H1 (cell line): ENCODE measurements around the gene DCAF15. TPM values are rescaled to one million over a fixed set of nuclear protein-coding genes. Genes with fewer than 3 reads are reported as not detected.

Experiments
- CTCF ChIA-PET: fragments of 300-600 bp; sonication (Branson Sonifier 250); formaldehyde crosslinking; loops from one replicate; lab custom pipeline; 2021; ENCODE audit not compliant: partially characterized antibody; lab: Charles Lee
- POLR2A ChIA-PET: fragments of 300-600 bp; sonication (Branson Sonifier 250); formaldehyde crosslinking; loops from one replicate; lab custom pipeline; 2021; ENCODE audit warnings: inconsistent platforms; ENCODE audit not compliant: partially characterized antibody; lab: Charles Lee
- DNase-seq, 2 experiments: peaks; one replicate each; pipeline versions ENCODE4 v3.0.0 to v3.0.0-alpha.2; 2010 to 2022; ENCODE audit warnings: low spot score in 2 of 2, low read depth in 1 of 2, mixed read lengths in 1 of 2
- FAIRE-seq: peaks from 2 replicates; lab custom pipeline; 2011; peaks lifted over from hg19 to GRCh38; lab: Jason Lieb, UNC
- H2AFZ ChIP-seq: 2 replicates; pipeline ENCODE4 v1.8.1; 2012; ENCODE audit warnings: low read length, inconsistent platforms
- H2AK5ac ChIP-seq: 2 replicates; pipeline ENCODE4 v1.6.1; 2013; ENCODE audit warnings: low read depth, low read length
- H2BK120ac ChIP-seq: replicated peaks from 2 replicates; pipeline ENCODE3; 2013; ENCODE audit warnings: low read depth, low read length, inconsistent platforms
- H2BK12ac ChIP-seq: 2 replicates; pipeline ENCODE4 v1.6.1; 2013; ENCODE audit warnings: low read depth, low read length
- H2BK15ac ChIP-seq: 2 replicates; pipeline ENCODE4 v1.6.1; 2013; ENCODE audit warnings: low read length
- H2BK20ac ChIP-seq: 2 replicates; pipeline ENCODE4 v1.6.1; 2013; ENCODE audit warnings: low read length
- H2BK5ac ChIP-seq: 2 replicates; pipeline ENCODE4 v1.6.1; 2013; ENCODE audit warnings: low read depth, low read length
- H3K14ac ChIP-seq: 2 replicates; pipeline ENCODE4 v1.6.1; 2013; ENCODE audit warnings: inconsistent platforms; ENCODE audit not compliant: insufficient read length
- H3K18ac ChIP-seq: 2 replicates; pipeline ENCODE4 v1.6.1; 2013; ENCODE audit warnings: low read length; ENCODE audit errors: extremely low read depth
- H3K23ac ChIP-seq: 2 replicates; pipeline ENCODE4 v1.6.1; 2013; ENCODE audit warnings: inconsistent platforms; ENCODE audit not compliant: insufficient read length
- H3K23me2 ChIP-seq: 2 replicates; pipeline ENCODE4 v1.6.1; 2013; ENCODE audit warnings: low read depth, low read length
- H3K27ac ChIP-seq: 2 replicates; pipeline ENCODE4 v1.6.1; 2011; ENCODE audit warnings: low read depth, low read length, inconsistent platforms
- H3K27me3 ChIP-seq, 4 experiments: replicated peaks in 1 of 4; 1 replicate in 1 of 4; 2 replicates in 3 of 4; pipeline versions ENCODE4 v1.6.1 to v1.8.1; 2011 to 2013; ENCODE audit warnings: low read length in 3 of 4, mild to moderate bottlenecking in 3 of 4, inconsistent platforms in 2 of 4, mixed read lengths in 2 of 4, moderate library complexity in 1 of 4; ENCODE audit not compliant: control insufficient read depth in 3 of 4, insufficient read depth in 3 of 4; ENCODE audit errors: extremely low read depth in 1 of 4
- H3K36me3 ChIP-seq, 4 experiments: 2 replicates each; pipeline versions ENCODE4 v1.6.1 to v1.8.1; 2011 to 2013; ENCODE audit warnings: mild to moderate bottlenecking in 4 of 4, low read length in 3 of 4, moderate library complexity in 2 of 4, control low read depth in 1 of 4, inconsistent platforms in 1 of 4; ENCODE audit not compliant: insufficient read depth in 4 of 4, control insufficient read depth in 2 of 4
- H3K4ac ChIP-seq: replicated peaks from 2 replicates; pipeline ENCODE3; 2013; ENCODE audit warnings: low read length, low read depth, mixed read lengths, inconsistent platforms; ENCODE audit not compliant: insufficient read length
- H3K4me1 ChIP-seq, 4 experiments: replicated peaks in 1 of 4; 1 replicate in 1 of 4; 2 replicates in 3 of 4; pipeline versions ENCODE4 v1.6.1 to v1.8.1; 2011 to 2013; ENCODE audit warnings: low read length in 3 of 4, inconsistent platforms in 2 of 4, mixed read lengths in 1 of 4; ENCODE audit not compliant: insufficient read depth in 4 of 4, control insufficient read depth in 3 of 4
- H3K4me2 ChIP-seq, 2 experiments: 2 replicates each; pipeline versions ENCODE4 v1.6.1 to v1.8.1; 2011 to 2013; ENCODE audit warnings: low read depth in 2 of 2, low read length in 2 of 2, control low read depth in 1 of 2, inconsistent platforms in 1 of 2, mild to moderate bottlenecking in 1 of 2; ENCODE audit not compliant: insufficient read depth in 1 of 2
- H3K4me3 ChIP-seq, 4 experiments: fragments of 200-600, 300-600 bp in 1 of 4; sonication (generic), shearing (Covaris generic), sonication (Bioruptor Twin) in 1 of 4; 2 replicates each; pipeline versions ENCODE4 v1.5.1 to v1.8.1; 2011 to 2016; ENCODE audit warnings: low read length in 4 of 4, low read depth in 3 of 4, control low read depth in 2 of 4, inconsistent platforms in 2 of 4, mild to moderate bottlenecking in 2 of 4, mixed read lengths in 1 of 4, moderate library complexity in 1 of 4; ENCODE audit not compliant: insufficient read depth in 2 of 4; ENCODE audit errors: extremely low read depth in 1 of 4
- H3K56ac ChIP-seq: replicated peaks from 2 replicates; pipeline ENCODE3; 2013; ENCODE audit warnings: low read depth, mild to moderate bottlenecking, mixed read lengths, low read length, inconsistent platforms; ENCODE audit not compliant: insufficient read length
- H3K79me1 ChIP-seq: 2 replicates; pipeline ENCODE4 v1.6.1; 2013; ENCODE audit warnings: low read depth, low read length, control low read depth
- H3K79me2 ChIP-seq, 2 experiments: 2 replicates each; pipeline versions ENCODE4 v1.6.1 to v1.8.1; 2012 to 2013; ENCODE audit warnings: low read length in 2 of 2, mild to moderate bottlenecking in 2 of 2, inconsistent platforms in 1 of 2; ENCODE audit not compliant: insufficient read depth in 2 of 2, control insufficient read depth in 1 of 2
- H3K9ac ChIP-seq, 4 experiments: replicated peaks in 1 of 4; 1 replicate in 1 of 4; 2 replicates in 3 of 4; pipeline versions ENCODE4 v1.6.1 to v1.8.1; 2011 to 2013; ENCODE audit warnings: low read depth in 3 of 4, low read length in 3 of 4, control low read depth in 2 of 4, mild to moderate bottlenecking in 2 of 4, moderate library complexity in 2 of 4, inconsistent platforms in 1 of 4; ENCODE audit errors: extremely low read depth in 1 of 4
- H3K9me3 ChIP-seq, 2 experiments: 2 replicates each; pipeline versions ENCODE4 v1.6.1 to v1.8.1; 2012 to 2013; ENCODE audit warnings: mild to moderate bottlenecking in 2 of 2, moderate library complexity in 2 of 2, control low read depth in 1 of 2, inconsistent platforms in 1 of 2, low read depth in 1 of 2, low read length in 1 of 2, mixed read lengths in 1 of 2; ENCODE audit not compliant: insufficient read depth in 2 of 2
- H4K20me1 ChIP-seq, 2 experiments: replicated peaks in 1 of 2; 2 replicates each; pipeline versions ENCODE3 to v1.8.1; 2011 to 2013; ENCODE audit warnings: inconsistent platforms in 2 of 2, low read length in 2 of 2, mild to moderate bottlenecking in 1 of 2; ENCODE audit not compliant: insufficient read depth in 2 of 2, control insufficient read depth in 1 of 2
- H4K5ac ChIP-seq: 2 replicates; pipeline ENCODE4 v1.6.1; 2013; ENCODE audit warnings: low read length, low read depth, mixed read lengths, inconsistent platforms; ENCODE audit not compliant: insufficient read length
- H4K8ac ChIP-seq: 2 replicates; pipeline ENCODE4 v1.8.0; 2013; ENCODE audit warnings: mild to moderate bottlenecking, moderate library complexity, low read length, inconsistent platforms; ENCODE audit not compliant: insufficient read depth; ENCODE audit errors: extremely low read depth
- H4K91ac ChIP-seq: replicated peaks from 2 replicates; pipeline ENCODE3; 2013; ENCODE audit warnings: low read length, mixed read lengths, inconsistent platforms; ENCODE audit not compliant: insufficient read length
- WGBS, 2 experiments: shearing (Covaris generic) in 1 of 2; methylation state at CpG; one replicate each; pipeline versions ENCODE4 v1.1.6 to v1.1.7; 2013 to 2015; ENCODE audit warnings: low lambda C conversion rate in 2 of 2, mixed read lengths in 2 of 2, inconsistent platforms in 1 of 2, low coverage in 1 of 2, missing lambda C conversion rate in 1 of 2; ENCODE audit not compliant: insufficient replicate concordance in 2 of 2, insufficient coverage in 1 of 2, insufficient read length in 1 of 2; ENCODE audit errors: extremely low coverage in 1 of 2, missing lambda C conversion rate in 1 of 2; 5-methylcytosine and 5-hydroxymethylcytosine counted together
- polyA plus RNA-seq, 7 experiments: library from polyadenylated mRNA; depleted of rRNA in 3 of 7; stranded (reverse) in 5 of 7; unstranded in 2 of 7; fragments of >200 nt in 5 of 7; fragments of 200-250 nt in 2 of 7; gene quantifications; 1 replicate in 5 of 7; 2 replicates in 1 of 7; 4 replicates in 1 of 7; pipeline versions ENCODE4 v1.2.1 to v1.2.3, GENCODE V29; 2011 to 2013; ENCODE audit warnings: missing spikeins in 2 of 7, mixed read lengths in 2 of 7
- total RNA-seq: library from RNA; stranded (reverse); fragmentation: NEBNext Ultra II Directional; extraction: Animal tissue kit (Norgen Biotek cat#: 25700); gene quantifications from 2 replicates; pipeline ENCODE4 v1.2.1, GENCODE V29; 2021

DCAF15 gene
- total and polyA plus RNA-seq, 2 of the 8 experiments (the other 6 are each of a cell fraction or from before 2014, with no cell fraction given): 68.7 to 80.8 TPM

- Histone ChIP-seq H2BK15ac (no peak overlapping the region), H3K4me1 (peaks cover 0 to 7% (median 6%) of the 10 kb centered on the region in 4 experiments; a peak in 6 of 7 replicates), H2BK20ac (no peak overlapping the region), H3K79me2 (peaks cover 0 to 19% of the 10 kb centered on the region in 2 experiments; a peak in 3 of 4 replicates), H2AK5ac (no peak overlapping the region), H3K18ac (no peak overlapping the region), H3K23ac (no peak overlapping the region), H3K27me3 (no peaks in the 10 kb centered on the region), H3K4me2 (no peak overlapping the region), H2BK120ac (no peak overlapping the region), H3K36me3 (peaks cover 20 to 45% (median 45%) of the 10 kb centered on the region in 4 experiments), H3K4ac (no peak overlapping the region), H3K9ac (no peak overlapping the region), H4K20me1 (peaks cover 0 to 16% of the 10 kb centered on the region in 2 experiments), H4K8ac (no peak overlapping the region), H3K27ac (no peak overlapping the region), H2BK12ac (no peak overlapping the region), H3K4me3 (no peak overlapping the region), H3K9me3 (no peaks in the 10 kb centered on the region), H3K79me1 (peaks cover 13% of the 10 kb centered on the region), H3K23me2 (peaks cover 9% of the 10 kb centered on the region; the same call in 1 of the 2 replicates), H4K91ac (no peak overlapping the region), H3K14ac (no peak overlapping the region), H4K5ac (no peak overlapping the region), H3K56ac (no peak overlapping the region), H2AFZ (no peak overlapping the region), H2BK5ac (no peak overlapping the region)
- FAIRE-seq (no peak), DNase-seq (no peak)
- WGBS, 2 experiments: 94% methylated on average over 6 of the region's 8 CpGs; no CpG with 5 or more reads in 1 of the 2 experiments
- ChIA-PET POLR2A (interaction anchor here (1.0 to 2.3 kb wide), 2 partner anchors 17 to 24 kb away, joined by 3 to 7 read pairs; no protein-coding TSS in a partner anchor), CTCF (interaction anchor here (0.6 to 7.8 kb wide), 7 partner anchors 18 to 106 kb away, joined by 3 to 77 read pairs (median 3); partner anchors contain the start of genes BRME1 and CC2D1A)
Observed at GRCh38 chr19:13957051-13957450, 4.7 kb downstream of the DCAF15 start.
